Neural cell (in vitro differentiated cells): ENCODE results near the gene OTUD5. TPM values are rescaled to one million over a fixed set of nuclear protein-coding genes. Genes with fewer than 3 reads are reported as not detected.

ENCODE experiments used
- H2AFZ ChIP-seq: fragments of 200-600, 300-800 bp; sonication (generic), shearing (Covaris generic); 2 replicates; pipeline ENCODE4 v1.6.0; 2014; ENCODE audit warnings: low read depth, mild to moderate bottlenecking, antibody characterized with exemption, low read length, moderate library complexity
- H3F3A ChIP-seq: fragments of 200-600 bp; shearing (Covaris generic); 2 replicates; pipeline ENCODE4 v1.6.1; 2016; ENCODE audit warnings: mild to moderate bottlenecking, moderate library complexity, mixed read lengths, antibody characterized with exemption, low read length; ENCODE audit not compliant: insufficient read depth, poor library complexity, severe bottlenecking
- H3K27ac ChIP-seq: fragments of 200-600, 300-800 bp; sonication (generic), shearing (Covaris generic); 2 replicates; pipeline ENCODE4 v1.5.1; 2014; ENCODE audit warnings: mild to moderate bottlenecking, low read length, moderate library complexity
- H3K27me3 ChIP-seq: fragments of 300-800, 200-600 bp; sonication (generic), shearing (Covaris generic); 2 replicates; pipeline ENCODE4 v1.6.0; 2014; ENCODE audit warnings: mild to moderate bottlenecking, low read depth, low read length, moderate library complexity; ENCODE audit not compliant: insufficient read depth
- H3K36me3 ChIP-seq: fragments of 300-800, 200-600 bp; sonication (generic), shearing (Covaris generic); 2 replicates; pipeline ENCODE4 v1.5.1; 2014; ENCODE audit warnings: mild to moderate bottlenecking, antibody characterized with exemption, low read length, moderate library complexity; ENCODE audit not compliant: insufficient read depth
- H3K4me2 ChIP-seq: fragments of 300-800, 200-600 bp; sonication (generic), shearing (Covaris generic); 2 replicates; pipeline ENCODE4 v1.6.0; 2014; ENCODE audit warnings: mild to moderate bottlenecking, low read length
- H3K4me3 ChIP-seq: fragments of 300-800, 200-600 bp; sonication (generic), shearing (Covaris generic); 2 replicates; pipeline ENCODE4 v1.5.1; 2014; ENCODE audit warnings: mild to moderate bottlenecking, low read length, moderate library complexity
- H3K79me2 ChIP-seq: fragments of 200-600 bp; shearing (Covaris generic); replicated peaks from 2 replicates; pipeline ENCODE4 v1.6.0; 2014; ENCODE audit warnings: mild to moderate bottlenecking, low read length, moderate library complexity; ENCODE audit not compliant: insufficient read depth
- H3K9ac ChIP-seq: fragments of 300-800, 200-600 bp; sonication (generic), shearing (Covaris generic); 2 replicates; pipeline ENCODE4 v1.6.1; 2016; ENCODE audit warnings: mild to moderate bottlenecking, low read length, mixed read lengths
- H3K9me2 ChIP-seq: fragments of 200-600 bp; shearing (Covaris generic); 2 replicates; pipeline ENCODE4 v1.6.1; 2016; ENCODE audit warnings: mild to moderate bottlenecking, low read length, mixed read lengths; ENCODE audit not compliant: insufficient read depth
- H3K9me3 ChIP-seq: fragments of 200-600, 300-800 bp; sonication (generic), shearing (Covaris generic); 2 replicates; pipeline ENCODE4 v1.6.1; 2016; ENCODE audit warnings: mild to moderate bottlenecking, mixed run types, low read length, moderate library complexity, mixed read lengths
- H4K20me1 ChIP-seq: fragments of 200-600 bp; shearing (Covaris generic); 2 replicates; pipeline ENCODE4 v1.6.1; 2016; ENCODE audit warnings: mild to moderate bottlenecking, mixed run types; ENCODE audit not compliant: insufficient read depth
- EP300 ChIP-seq: fragments of 450-650 bp; conservative IDR thresholded peaks from 2 replicates; pipeline ENCODE4 v1.6.1; 2014; ENCODE audit warnings: antibody characterized with exemption, mild to moderate bottlenecking, moderate library complexity; ENCODE audit not compliant: poor library complexity, severe bottlenecking
- EZH2 ChIP-seq: fragments of 200-600, 300-800 bp; shearing (Covaris generic), sonication (generic); IDR thresholded peaks from 2 replicates; pipeline ENCODE4 v1.6.1; 2014; ENCODE audit warnings: antibody characterized with exemption, low read length, borderline replicate concordance, mild to moderate bottlenecking; ENCODE audit not compliant: insufficient read depth, poor library complexity, severe bottlenecking
- MXI1 ChIP-seq: fragments of 450-650 bp; conservative IDR thresholded peaks from 2 replicates; pipeline ENCODE4 v1.6.1; 2014; ENCODE audit warnings: antibody characterized with exemption, mild to moderate bottlenecking; ENCODE audit not compliant: poor library complexity, severe bottlenecking
- POLR2AphosphoS5 ChIP-seq: IDR thresholded peaks from 2 replicates; pipeline ENCODE4 v1.6.1; 2012
- RAD21 ChIP-seq: fragments of 450-650 bp; conservative IDR thresholded peaks from 2 replicates; pipeline ENCODE4 v1.6.1; 2014; ENCODE audit warnings: antibody characterized with exemption, mild to moderate bottlenecking, moderate library complexity
- SMC3 ChIP-seq: fragments of 450-650 bp; conservative IDR thresholded peaks from 2 replicates; pipeline ENCODE4 v1.6.1; 2014; ENCODE audit warnings: antibody characterized with exemption, mild to moderate bottlenecking, moderate library complexity; ENCODE audit not compliant: poor library complexity
- TAF1 ChIP-seq: IDR thresholded peaks from 2 replicates; pipeline ENCODE4 v1.6.1; 2012; ENCODE audit warnings: low read depth
- polyA plus RNA-seq: library from polyadenylated mRNA; depleted of rRNA; stranded (reverse); fragments of >200 nt; gene quantifications from 2 replicates; pipeline ENCODE4 v1.2.3, GENCODE V29; 2014
- TF ChIP-seq, protein P1 (sequence below): fragments of 450-650 bp; IDR thresholded peaks from 2 replicates; pipeline ENCODE4 v1.5.1; 2014; ENCODE audit warnings: antibody characterized with exemption, mild to moderate bottlenecking, moderate library complexity; ENCODE audit not compliant: poor library complexity, severe bottlenecking
- TF ChIP-seq, protein P2 (sequence below): IDR thresholded peaks from 2 replicates; pipeline ENCODE4 v1.6.1; 2012; ENCODE audit warnings: borderline replicate concordance

The OTUD5 gene
- polyA plus RNA-seq, 1 donor from 2014 or later = 34.3 TPM

DNA sequence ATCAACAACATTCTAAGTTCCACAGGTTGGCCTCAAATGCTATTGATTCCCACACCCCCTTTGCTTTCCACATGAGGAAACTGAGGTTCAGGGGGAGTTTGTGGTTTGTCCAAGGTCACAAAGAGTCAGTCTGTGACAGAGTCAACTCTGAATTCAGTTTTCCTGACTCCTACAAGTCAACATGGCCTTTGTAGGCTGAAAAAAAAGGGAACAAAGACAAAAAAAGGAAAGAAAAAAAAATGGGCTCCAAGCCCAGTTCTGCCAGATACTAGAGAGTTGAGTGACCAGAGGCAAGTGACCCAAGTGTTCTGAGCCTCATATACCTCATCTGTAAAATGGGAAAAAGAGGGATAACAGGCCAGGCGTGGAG, 22.1 kb downstream of the OTUD5 start:
- Histone ChIP-seq H3K9ac (no peak overlapping the region), H2AFZ (no peak overlapping the region), H3K9me2 (no peaks in the 10 kb centered on the region), H3K79me2 (no peaks in the 10 kb centered on the region), H4K20me1 (no peaks in the 10 kb centered on the region), H3K9me3 (no peaks in the 10 kb centered on the region), H3K4me2 (no peak overlapping the region), H3K36me3 (no peaks in the 10 kb centered on the region), H3K27me3 (no peaks in the 10 kb centered on the region), H3K4me3 (no peak overlapping the region), H3K27ac (no peak overlapping the region), H3F3A (no peaks in the 10 kb centered on the region)
- TF ChIP-seq, protein P1, sequence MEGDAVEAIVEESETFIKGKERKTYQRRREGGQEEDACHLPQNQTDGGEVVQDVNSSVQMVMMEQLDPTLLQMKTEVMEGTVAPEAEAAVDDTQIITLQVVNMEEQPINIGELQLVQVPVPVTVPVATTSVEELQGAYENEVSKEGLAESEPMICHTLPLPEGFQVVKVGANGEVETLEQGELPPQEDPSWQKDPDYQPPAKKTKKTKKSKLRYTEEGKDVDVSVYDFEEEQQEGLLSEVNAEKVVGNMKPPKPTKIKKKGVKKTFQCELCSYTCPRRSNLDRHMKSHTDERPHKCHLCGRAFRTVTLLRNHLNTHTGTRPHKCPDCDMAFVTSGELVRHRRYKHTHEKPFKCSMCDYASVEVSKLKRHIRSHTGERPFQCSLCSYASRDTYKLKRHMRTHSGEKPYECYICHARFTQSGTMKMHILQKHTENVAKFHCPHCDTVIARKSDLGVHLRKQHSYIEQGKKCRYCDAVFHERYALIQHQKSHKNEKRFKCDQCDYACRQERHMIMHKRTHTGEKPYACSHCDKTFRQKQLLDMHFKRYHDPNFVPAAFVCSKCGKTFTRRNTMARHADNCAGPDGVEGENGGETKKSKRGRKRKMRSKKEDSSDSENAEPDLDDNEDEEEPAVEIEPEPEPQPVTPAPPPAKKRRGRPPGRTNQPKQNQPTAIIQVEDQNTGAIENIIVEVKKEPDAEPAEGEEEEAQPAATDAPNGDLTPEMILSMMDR = no peak
- TF ChIP-seq TAF1 = no peak
- TF ChIP-seq EP300 = no peak
- no peak for TF ChIP-seq EZH2
- TF ChIP-seq SMC3 = no peak
- TF ChIP-seq MXI1 = no peak
- TF ChIP-seq, protein P2, sequence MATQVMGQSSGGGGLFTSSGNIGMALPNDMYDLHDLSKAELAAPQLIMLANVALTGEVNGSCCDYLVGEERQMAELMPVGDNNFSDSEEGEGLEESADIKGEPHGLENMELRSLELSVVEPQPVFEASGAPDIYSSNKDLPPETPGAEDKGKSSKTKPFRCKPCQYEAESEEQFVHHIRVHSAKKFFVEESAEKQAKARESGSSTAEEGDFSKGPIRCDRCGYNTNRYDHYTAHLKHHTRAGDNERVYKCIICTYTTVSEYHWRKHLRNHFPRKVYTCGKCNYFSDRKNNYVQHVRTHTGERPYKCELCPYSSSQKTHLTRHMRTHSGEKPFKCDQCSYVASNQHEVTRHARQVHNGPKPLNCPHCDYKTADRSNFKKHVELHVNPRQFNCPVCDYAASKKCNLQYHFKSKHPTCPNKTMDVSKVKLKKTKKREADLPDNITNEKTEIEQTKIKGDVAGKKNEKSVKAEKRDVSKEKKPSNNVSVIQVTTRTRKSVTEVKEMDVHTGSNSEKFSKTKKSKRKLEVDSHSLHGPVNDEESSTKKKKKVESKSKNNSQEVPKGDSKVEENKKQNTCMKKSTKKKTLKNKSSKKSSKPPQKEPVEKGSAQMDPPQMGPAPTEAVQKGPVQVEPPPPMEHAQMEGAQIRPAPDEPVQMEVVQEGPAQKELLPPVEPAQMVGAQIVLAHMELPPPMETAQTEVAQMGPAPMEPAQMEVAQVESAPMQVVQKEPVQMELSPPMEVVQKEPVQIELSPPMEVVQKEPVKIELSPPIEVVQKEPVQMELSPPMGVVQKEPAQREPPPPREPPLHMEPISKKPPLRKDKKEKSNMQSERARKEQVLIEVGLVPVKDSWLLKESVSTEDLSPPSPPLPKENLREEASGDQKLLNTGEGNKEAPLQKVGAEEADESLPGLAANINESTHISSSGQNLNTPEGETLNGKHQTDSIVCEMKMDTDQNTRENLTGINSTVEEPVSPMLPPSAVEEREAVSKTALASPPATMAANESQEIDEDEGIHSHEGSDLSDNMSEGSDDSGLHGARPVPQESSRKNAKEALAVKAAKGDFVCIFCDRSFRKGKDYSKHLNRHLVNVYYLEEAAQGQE = no peak
- TF ChIP-seq RAD21 = no peak
- TF ChIP-seq POLR2AphosphoS5 = no peak

DNA sequence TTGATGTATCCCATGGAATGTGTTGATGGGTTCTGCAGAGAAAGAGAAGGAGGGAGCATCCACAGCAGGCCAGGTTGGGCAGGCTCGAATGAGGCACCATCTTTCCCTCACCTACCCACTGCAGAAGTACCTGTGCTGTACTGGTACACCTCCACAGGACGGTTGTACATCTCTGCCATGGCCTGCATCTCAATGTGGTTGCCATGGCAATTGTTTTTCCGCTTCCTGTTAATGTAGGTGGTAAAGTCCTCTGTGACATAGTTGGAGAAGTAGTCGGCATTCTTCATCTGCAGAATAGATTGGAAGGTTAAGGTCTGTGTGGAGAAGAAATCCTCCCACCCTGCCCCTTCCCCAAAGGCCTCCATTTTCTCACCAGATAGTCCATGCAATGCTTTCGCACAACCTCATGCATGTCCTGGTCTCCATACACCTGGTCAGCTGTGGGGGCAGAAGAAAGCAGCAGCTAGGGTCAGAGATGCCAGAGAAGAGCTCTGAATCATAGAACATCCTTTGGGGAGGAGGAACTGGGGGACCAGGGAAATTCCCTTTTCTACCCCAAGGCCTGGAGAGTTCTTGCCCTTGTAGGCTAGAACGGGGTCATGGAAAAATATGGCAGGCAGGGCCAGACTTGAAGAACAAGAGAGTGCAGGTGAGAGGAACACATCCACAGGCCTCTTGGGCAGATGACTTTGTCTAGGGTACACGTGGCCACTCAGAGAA, 22.7 kb downstream of the OTUD5 start:
- Histone ChIP-seq H3F3A (no peaks in the 10 kb centered on the region), H3K4me2 (no peak overlapping the region), H3K9ac (no peak overlapping the region), H2AFZ (no peak overlapping the region), H3K9me2 (no peaks in the 10 kb centered on the region), H4K20me1 (no peaks in the 10 kb centered on the region), H3K36me3 (no peaks in the 10 kb centered on the region), H3K79me2 (no peaks in the 10 kb centered on the region), H3K27ac (no peak overlapping the region), H3K4me3 (no peak overlapping the region), H3K9me3 (no peaks in the 10 kb centered on the region), H3K27me3 (no peaks in the 10 kb centered on the region)
- TF ChIP-seq, protein P2 = no peak
- TF ChIP-seq SMC3 (no peak), POLR2AphosphoS5 (no peak), MXI1 (no peak), RAD21 (no peak), EZH2 (no peak), EP300 (no peak), TAF1 (no peak)
- TF ChIP-seq, protein P1 = no peak
